ENCODE data around the gene EMC10.

Gene EMC10

DNA sequence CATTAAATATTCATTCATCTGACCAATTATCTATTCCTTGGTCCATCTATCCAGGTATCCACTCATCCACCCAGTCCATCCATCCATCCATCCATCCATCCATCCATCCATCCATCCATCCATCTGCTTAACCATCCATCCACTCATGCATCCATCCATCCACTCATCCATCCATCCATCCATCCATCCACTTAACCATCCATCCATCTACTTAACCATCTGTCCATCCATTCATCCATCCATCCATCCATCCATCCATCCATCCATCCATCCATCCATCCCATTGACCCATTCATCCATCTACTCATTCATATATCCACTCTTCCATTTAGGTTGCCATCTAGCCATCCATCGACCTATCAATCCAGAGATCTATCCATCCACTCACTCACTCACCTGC is 32.2 kb upstream of the EMC10 start:
- TF ChIP-seq, protein P1, sequence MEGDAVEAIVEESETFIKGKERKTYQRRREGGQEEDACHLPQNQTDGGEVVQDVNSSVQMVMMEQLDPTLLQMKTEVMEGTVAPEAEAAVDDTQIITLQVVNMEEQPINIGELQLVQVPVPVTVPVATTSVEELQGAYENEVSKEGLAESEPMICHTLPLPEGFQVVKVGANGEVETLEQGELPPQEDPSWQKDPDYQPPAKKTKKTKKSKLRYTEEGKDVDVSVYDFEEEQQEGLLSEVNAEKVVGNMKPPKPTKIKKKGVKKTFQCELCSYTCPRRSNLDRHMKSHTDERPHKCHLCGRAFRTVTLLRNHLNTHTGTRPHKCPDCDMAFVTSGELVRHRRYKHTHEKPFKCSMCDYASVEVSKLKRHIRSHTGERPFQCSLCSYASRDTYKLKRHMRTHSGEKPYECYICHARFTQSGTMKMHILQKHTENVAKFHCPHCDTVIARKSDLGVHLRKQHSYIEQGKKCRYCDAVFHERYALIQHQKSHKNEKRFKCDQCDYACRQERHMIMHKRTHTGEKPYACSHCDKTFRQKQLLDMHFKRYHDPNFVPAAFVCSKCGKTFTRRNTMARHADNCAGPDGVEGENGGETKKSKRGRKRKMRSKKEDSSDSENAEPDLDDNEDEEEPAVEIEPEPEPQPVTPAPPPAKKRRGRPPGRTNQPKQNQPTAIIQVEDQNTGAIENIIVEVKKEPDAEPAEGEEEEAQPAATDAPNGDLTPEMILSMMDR (conservative IDR thresholded peaks at IDR 0.05): no peak
- no peak overlapping the region for H3K27ac ChIP-seq

DNA sequence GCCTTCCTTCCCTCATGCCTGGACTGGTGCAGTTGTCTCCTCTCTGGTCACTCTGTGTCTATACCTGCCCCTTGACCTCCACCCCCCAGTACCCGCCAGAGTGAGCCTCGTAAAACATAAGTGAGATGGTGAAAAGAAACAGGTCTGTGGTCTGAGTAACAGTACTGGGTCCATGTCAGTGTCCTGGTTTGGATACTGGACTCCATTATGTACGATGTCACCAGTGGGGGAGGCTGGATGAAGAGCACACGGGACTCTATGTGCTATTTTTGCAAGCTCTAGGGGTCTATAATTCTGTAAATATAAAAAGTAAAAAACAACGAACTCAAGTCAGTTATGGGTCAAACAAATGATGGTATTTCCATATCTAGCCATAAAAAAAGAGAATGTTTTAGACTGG is 29.3 kb upstream of the EMC10 start:
- TF ChIP-seq, protein P1 (conservative IDR thresholded peaks at IDR 0.05): no peak
- H3K27ac ChIP-seq: no peak overlapping the region

DNA sequence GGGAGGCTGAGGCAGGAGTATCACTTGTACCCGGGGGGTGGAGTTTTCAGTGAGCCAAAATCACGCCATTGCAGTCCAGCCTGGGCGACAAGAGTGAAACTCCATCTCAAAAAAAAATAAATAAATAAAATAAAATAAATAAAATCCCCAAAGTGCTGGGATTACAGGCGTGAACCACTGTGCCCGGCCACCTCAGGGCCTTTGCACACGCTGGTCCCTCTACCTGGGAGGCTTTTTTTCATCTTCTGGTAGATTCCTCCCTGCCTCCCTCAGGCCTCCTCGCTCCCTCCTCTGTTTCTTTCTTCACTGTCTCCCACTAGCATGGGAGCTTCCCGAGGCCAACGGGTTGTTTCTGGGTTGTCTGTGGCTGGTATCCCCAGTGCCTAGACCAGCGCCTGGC is 28.6 kb upstream of the EMC10 start:
- TF ChIP-seq, protein P1 (conservative IDR thresholded peaks at IDR 0.05): no peak
- H3K27ac ChIP-seq: no peak overlapping the region

DNA sequence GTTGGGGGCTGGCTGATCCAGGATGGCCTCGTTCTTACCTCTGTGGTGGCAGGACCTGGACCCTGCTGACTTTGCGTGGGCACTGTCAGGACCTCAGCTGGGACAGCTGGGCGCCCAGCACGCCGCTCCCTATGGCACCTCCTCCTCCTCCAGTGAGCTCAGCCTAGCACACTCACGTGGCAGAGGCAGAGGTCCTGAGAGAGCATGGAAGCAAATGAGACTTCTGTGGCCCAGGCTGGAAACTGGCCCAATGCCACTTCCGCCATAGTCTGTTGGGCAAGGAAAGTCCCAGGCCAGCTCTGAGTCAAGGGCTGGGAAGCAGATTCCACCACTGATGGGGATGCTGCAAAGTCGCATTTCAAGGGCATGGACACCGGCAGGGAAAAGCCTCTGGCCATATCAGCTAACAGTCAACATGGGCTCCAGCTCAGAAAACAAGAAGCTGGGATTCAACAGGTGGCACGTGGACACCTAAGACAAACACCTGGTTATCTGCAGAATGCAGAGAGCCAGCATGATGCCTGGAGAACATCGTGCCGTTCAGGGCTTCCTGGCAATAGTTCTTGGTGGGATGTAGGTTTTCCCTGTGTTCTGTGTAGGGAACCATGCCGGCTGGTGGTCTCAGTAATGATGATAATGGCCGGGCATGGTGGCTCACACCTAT is 26.9 kb upstream of the EMC10 start:
- no peak overlapping the region for H3K27ac ChIP-seq
- TF ChIP-seq, protein P1 (conservative IDR thresholded peaks at IDR 0.05): no peak

DNA sequence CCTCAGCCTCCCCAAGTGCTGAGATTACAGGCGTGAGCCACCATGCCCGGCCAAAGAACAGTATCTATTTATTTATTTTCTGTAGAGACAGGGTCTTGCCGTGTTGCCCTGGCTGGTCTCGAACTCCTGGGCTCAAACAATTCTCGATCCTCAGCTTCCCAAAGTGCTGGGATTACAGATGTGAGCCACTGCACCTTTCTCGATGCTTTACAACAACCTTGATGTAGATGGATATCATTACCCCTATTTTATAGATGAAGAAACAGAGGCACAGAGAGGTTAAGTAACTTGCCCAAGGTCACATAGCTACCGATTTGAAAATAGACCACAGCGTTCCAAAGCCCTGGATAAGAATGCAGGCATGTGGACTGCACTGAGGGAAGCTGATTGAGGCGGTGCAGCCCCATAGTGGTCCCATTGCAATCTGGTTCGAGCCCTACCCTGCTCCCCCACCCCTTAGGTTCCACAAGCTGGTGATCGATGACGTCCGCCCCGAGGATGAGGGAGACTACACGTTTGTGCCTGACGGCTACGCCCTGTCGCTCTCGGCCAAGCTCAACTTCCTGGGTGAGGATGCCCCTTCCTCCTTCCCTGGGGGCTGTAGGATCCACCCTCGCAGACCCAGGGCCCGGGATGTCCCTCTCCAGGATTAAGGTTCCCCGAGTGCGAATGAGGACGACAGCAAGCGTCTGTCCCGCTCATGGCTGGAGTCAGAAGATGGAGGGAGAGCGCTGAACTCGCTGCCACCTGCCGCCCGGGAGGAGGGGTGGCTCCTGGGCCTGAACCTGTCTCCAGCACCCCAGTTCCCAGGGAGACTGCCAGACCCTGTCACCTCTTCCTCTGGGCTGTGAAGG is 25.7 kb upstream of the EMC10 start:
- no peak overlapping the region for H3K27ac ChIP-seq

DNA sequence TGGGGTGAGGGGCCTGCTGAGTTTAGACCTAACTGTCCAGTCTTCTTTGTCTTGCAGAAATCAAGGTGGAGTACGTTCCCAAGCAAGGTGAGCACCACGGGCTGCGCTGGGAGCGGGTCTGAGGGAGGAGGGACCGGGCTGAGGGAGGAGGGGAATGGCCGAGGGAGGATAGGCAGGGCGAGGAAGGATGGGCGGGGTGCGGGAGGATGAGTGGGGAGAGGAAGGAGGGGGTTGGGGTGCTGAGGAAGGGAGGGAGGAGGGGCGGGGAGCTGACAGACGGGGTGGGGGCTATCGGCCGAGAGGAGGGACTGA is 25.1 kb upstream of the EMC10 start:
- TF ChIP-seq, protein P1 (conservative IDR thresholded peaks at IDR 0.05): no peak
- H3K27ac ChIP-seq: no peak overlapping the region

More for the DNA sequence above, 25.7 kb upstream of the EMC10 start:
- TF ChIP-seq, protein P1 (conservative IDR thresholded peaks at IDR 0.05): no peak

DNA sequence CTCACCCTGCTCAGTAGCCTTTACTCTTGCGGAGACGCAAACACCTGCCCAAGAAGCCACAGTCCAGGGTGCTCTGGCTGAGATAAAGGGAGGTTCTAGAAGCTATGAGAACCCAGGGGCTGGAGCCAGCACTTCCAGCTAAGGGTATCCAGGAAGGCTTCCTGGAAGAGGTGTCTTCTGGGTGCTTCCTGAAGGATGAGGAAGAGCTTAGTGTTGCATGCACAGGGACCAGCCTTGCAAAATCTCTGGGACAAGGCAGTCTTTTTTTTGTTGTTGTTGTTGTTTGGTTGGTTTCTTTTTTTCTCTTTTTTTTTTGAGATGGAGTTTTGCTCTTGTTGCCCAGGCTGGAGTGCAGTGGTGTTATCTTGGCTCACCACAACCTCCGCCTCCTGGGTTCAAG is 23.1 kb upstream of the EMC10 start:
- TF ChIP-seq, protein P1 (conservative IDR thresholded peaks at IDR 0.05): no peak
- H3K27ac ChIP-seq: no peak overlapping the region

All from VCaP (cell line).